OCI-LY7 (cell line): Measurements from ENCODE around the gene MMP11.

Experiments
- EZH2phosphoT487 ChIP-seq: fragments of 200-600 bp; sonication (generic); IDR thresholded peaks from 2 replicates; pipeline ENCODE4 v1.6.1; 2018; ENCODE audit warnings: low read depth, borderline replicate concordance, mild to moderate bottlenecking, mixed run types, antibody characterized with exemption, low read length, moderate library complexity, mixed read lengths
- TF ChIP-seq, protein P1 (sequence below): fragments of 200-600 bp; sonication (generic); conservative IDR thresholded peaks from 2 replicates; pipeline ENCODE4 v1.5.1; 2014; ENCODE audit warnings: mild to moderate bottlenecking, antibody characterized with exemption, low read length, moderate library complexity, mixed read lengths

DNA sequence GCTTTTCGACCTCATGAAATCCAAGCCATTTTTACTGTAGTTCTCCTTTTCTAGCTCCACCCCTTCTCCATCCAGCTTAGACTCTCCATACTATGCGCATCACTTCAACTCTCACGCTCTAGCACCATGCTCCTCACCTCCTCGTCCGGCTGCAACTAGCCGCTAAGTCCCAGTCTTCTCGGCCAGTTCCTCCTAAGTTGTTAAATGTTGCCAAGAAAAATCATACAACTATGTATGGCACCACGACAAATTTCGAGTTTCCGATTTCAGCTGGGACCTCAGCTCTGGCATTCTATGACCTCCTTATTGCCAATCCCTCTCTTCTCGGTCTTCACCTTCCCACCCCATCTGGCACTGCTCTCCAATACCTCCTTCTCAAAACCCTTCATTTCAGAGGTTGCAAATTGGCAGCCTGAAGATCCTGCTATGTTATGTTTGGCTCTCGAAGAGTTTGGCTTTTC lies 22.8 kb upstream of the MMP11 start:
- TF ChIP-seq, protein P1, sequence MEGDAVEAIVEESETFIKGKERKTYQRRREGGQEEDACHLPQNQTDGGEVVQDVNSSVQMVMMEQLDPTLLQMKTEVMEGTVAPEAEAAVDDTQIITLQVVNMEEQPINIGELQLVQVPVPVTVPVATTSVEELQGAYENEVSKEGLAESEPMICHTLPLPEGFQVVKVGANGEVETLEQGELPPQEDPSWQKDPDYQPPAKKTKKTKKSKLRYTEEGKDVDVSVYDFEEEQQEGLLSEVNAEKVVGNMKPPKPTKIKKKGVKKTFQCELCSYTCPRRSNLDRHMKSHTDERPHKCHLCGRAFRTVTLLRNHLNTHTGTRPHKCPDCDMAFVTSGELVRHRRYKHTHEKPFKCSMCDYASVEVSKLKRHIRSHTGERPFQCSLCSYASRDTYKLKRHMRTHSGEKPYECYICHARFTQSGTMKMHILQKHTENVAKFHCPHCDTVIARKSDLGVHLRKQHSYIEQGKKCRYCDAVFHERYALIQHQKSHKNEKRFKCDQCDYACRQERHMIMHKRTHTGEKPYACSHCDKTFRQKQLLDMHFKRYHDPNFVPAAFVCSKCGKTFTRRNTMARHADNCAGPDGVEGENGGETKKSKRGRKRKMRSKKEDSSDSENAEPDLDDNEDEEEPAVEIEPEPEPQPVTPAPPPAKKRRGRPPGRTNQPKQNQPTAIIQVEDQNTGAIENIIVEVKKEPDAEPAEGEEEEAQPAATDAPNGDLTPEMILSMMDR = no peak
- TF ChIP-seq EZH2phosphoT487 = no peak
